HG02943 (cell line): ENCODE results near the gene AP2A1.
A peak's percentile ranks its signal among the peaks of the same experiment; 100 is the strongest.

ENCODE experiments used
- ATAC-seq: cut with Tn5 transposase; IDR thresholded peaks from one replicate; pipeline ENCODE4 v1.9.1; 2021; ENCODE audit warnings: mild to moderate bottlenecking, low read depth, moderate library complexity; ENCODE audit not compliant: unreplicated experiment

Gene AP2A1

GRCh38 chr19:49836176-49837008 is 69.6 kb downstream of the AP2A1 start:
- no peak for ATAC-seq

GRCh38 chr19:49837009-49837310 is 70.2 kb downstream of the AP2A1 start:
- no peak for ATAC-seq

GRCh38 chr19:49837425-49837824 is 70.6 kb downstream of the AP2A1 start:
- no peak for ATAC-seq

GRCh38 chr19:49838885-49839588 is 72.2 kb downstream of the AP2A1 start:
- no peak for ATAC-seq

- ATAC-seq: no peak
Measured at GRCh38 chr19:49839713-49840112, 72.9 kb downstream of the AP2A1 start.

GRCh38 chr19:49840321-49840720 is 73.5 kb downstream of the AP2A1 start:
- ATAC-seq: no peak

- no peak for ATAC-seq
Measured at GRCh38 chr19:49840736-49841249, 74.0 kb downstream of the AP2A1 start.

- no peak for ATAC-seq
Measured at GRCh38 chr19:49843265-49843664, 76.5 kb downstream of the AP2A1 start.

- no peak for ATAC-seq
Measured at GRCh38 chr19:49844138-49845095, 77.6 kb downstream of the AP2A1 start.

GRCh38 chr19:49845414-49845813 is 78.6 kb downstream of the AP2A1 start:
- no peak for ATAC-seq

- ATAC-seq: no peak
Measured at GRCh38 chr19:49846408-49846807, 79.6 kb downstream of the AP2A1 start.

GRCh38 chr19:49847731-49848696 is 81.2 kb downstream of the AP2A1 start:
- ATAC-seq: no peak

GRCh38 chr19:49848938-49849337 is 82.1 kb downstream of the AP2A1 start:
- ATAC-seq: no peak

- ATAC-seq: no peak
Measured at GRCh38 chr19:49849433-49850220, 82.8 kb downstream of the AP2A1 start.

GRCh38 chr19:49850221-49850486 is 83.4 kb downstream of the AP2A1 start:
- no peak for ATAC-seq

GRCh38 chr19:49850487-49851342 is 83.9 kb downstream of the AP2A1 start, which contains the start of gene PTOV1:
PTOV1 (plus strand) TSS chr19:49851159.
- peak; percentile 64 for ATAC-seq

- peak; percentile 7 for ATAC-seq
Measured at GRCh38 chr19:49851456-49852259, 84.9 kb downstream of the AP2A1 start.
